ENCODE measurements around the gene AGBL4.

- TF ChIP-seq POLR2AphosphoS5 (IDR thresholded peaks at IDR 0.05), result no peak
- no peak for TF ChIP-seq CTCF (IDR thresholded peaks at IDR 0.05)
- TF ChIP-seq POLR2A (IDR thresholded peaks at IDR 0.05; ENCODE audit: low read depth), result no peak
- TF ChIP-seq EP300 (IDR thresholded peaks at IDR 0.05), result no peak
These were observed 447.3 kb downstream of the AGBL4 start for GRCh38 chr1:49576327-49576901.
